GM21390 (cell line): ENCODE results near the gene HCRT.
"Not testable (repeated sequence)": the region's sequence is repeated elsewhere in the genome, so short reads cannot be mapped to it uniquely, and the experiment has no call there.

ENCODE experiments used
- ATAC-seq: cut with Tn5 transposase; IDR thresholded peaks from one replicate; pipeline ENCODE4 v1.9.1; 2021; ENCODE audit not compliant: unreplicated experiment

The HCRT gene

DNA sequence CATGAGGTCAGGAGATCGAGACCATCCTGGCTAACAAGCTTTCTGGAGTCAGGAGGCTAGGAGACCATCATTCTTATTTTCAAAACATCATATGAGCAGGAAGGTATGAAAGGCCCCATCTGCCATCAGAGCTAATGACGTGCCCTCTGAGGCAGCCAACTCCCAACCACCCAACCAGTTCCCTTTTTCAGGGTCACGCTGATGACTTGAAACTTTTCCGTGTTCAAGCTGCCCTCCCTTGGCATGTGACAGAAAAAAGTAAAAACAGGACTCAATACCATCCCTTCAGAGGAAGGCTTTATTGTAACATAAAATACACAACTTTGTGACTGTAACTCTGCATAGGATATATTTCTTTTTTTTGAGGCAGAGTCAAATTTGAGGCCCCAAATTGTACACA lies 13.6 kb upstream of the HCRT start:
- no peak for ATAC-seq

DNA sequence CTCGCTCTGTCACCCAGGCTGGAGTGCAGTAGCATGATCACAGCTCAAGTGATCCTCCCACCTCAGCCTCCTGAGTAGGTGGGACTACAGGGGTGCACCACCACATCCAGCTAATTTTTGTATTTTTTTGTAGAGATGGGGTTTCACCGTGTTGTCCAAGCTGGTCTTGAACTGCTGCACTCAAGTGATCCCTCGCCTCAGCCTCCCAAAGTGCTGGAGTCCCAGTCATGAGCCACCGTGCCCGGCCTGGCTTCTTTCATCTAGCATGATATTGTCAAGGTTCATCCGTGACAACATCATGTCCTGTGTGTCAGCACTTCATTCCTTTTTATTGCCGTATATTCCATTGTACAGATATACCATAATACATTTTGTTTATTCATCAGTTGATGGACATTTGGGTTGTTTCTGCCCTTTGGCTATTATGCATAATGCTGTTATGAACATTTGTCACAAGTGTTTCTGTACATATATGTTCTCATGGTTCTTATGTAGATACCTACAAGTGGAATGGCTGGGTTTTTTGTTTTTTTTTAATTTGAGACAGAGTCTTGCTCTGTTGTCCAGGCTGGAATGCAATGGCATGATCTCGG lies 12.4 kb upstream of the HCRT start:
- ATAC-seq, result no peak

GRCh38 chr17:42193969-42194899 lies 9.0 kb upstream of the HCRT start, which contains the start of gene GHDC:
TSS of gene GHDC (minus strand) at chr17:42194494. CDS start at chr17:42193581, 913 bp downstream.
- ATAC-seq, result peak; percentile 87

GRCh38 chr17:42193216-42193968 lies 8.1 kb upstream of the HCRT start:
- ATAC-seq, result no peak

DNA sequence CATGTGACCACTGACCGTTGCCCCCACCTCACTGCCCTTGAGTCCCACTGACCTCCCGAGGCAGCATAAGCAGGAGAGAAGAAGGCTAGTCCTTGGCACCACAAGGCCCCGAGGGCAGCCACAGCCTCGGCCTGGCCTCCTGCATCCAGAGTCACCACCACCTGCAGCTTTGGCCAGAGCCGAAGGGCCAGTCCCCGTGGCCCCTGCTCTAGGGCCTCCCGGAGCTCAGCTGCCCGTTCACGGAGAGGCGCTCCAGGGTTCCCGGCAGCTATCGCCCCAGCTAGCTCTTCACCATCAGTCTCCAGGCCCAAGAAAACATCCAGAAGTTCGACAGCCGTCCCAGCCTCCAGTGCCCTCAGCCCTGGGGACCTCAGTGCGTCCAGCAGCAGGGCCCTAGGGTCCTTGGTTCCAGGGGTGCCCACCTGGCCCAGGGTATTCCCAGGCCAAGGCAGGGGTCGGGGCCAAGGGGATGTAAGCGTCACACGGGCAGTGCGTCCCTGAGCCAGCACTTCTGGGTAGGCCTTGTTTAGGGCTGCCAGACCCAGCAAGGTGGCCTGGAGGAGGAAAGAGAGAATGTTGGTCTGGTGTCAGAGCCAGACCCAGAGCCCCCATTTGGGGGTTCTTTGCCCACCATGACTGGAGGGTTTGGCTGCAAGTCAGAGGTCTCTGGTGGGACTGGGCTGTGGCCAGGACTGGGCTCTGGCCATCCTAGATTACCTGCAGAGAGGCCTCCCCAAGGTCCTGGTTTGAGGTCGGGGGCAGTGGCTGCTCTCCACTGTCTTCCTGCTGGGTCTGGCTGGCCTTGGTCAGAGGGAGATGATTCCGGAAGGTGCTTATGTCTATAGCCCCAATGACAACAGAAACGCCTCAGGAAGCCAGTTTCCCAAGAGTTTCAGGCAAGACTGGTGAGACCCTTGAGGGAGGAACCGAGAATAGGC lies 7.2 kb upstream of the HCRT start:
- ATAC-seq, result no peak

- no peak for ATAC-seq
Measured at GRCh38 chr17:42191275-42191608, 6.0 kb upstream of the HCRT start.

GRCh38 chr17:42190491-42191274 lies 5.4 kb upstream of the HCRT start:
- ATAC-seq, result no peak

DNA sequence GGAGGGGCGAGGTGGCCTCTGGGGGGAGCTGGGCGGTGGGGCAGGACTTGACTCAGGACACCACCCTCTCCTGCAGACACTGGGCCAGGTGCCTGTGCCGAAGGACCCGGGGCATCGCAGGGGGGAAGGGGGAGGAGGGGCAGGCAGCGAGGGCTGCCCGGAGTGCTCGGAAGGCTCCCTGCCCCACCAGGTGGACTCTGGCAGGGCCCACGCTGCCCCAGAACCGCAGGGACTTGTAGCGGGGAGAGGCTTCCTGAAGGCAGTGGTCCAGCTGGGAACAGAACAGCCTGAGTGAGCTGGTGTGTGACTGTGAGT lies 4.4 kb upstream of the HCRT start:
- no peak for ATAC-seq

DNA sequence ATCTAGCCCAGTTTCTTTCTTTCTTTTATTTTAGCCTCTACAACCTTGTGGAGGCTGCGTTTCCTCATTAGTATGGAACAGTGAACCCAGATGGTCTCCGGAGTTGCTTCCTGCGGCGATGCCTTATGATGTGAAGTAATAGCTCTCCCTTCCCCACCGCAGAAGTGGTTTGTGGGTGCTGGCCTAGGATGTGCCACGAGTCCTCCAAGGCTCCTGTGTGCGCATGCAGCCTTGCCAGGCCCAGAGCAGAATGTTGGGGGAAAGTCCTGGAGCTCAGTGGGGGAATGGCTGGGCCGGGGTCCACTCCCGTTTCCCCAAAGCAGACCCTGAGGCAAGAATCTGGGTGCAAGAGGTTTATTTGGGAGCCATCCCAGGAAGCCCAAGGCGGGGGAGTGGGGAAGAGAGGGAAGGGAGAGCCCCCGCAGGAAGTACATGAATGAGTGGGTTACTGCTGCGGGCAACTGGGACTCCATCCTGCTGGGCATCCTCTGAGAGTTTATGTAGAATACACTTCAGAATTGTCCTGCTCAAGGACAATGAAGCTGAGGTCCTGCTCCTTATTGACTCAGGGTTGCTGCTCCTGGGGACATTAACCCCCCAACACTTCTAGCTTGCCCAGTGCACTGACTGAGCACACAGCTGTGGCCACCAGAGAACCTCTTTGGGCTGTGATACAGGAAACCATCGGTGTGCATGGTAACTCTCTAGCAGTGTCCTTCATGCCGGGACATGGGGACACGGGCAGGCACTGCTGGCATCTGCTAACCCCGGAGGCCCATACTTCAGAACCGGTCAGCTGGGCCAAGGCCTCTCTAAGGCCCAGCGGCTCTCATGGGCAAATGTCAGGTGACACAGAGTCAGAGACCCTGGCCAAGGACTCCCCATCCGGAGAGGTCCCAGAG lies 3.7 kb upstream of the HCRT start:
- no peak for ATAC-seq

DNA sequence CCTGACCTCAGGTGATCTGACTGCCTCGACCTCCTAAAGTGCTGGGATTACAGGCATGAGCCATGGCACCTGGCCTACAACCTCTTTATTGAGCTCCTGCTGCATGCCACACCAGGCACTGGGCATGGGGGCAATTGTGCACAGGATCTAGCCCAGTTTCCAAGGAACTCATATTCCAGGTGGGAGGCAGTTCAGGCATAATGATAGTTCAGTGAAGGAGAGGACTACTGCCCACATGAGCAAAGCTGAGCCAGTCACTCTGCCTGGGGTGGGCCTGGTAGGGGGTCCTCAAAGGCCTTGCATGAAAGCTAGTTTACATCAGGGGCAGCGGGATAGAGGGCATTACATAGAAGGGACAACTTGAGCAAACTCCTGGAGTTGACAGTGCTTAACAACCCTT lies 2.6 kb upstream of the HCRT start:
- ATAC-seq, result no peak

DNA sequence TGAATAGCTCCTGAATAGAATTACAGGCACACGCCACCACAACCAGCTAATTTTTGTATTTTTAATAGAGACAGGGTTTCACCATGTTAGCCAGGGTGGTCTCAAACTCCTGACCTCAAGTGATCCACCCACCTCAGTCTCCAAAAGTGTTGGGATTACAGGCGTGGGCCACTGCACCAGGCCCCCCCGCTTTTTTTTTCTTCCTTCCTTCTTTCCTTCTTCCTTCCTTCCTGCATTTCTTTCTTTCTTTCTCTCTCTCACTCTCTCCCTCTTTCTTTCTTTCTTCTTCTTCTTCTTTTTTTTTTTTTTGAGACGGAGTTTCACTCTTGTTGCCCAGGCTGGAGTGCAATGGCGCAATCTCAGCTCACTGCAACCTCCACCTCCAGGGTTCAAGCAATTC lies 939 bp upstream of the HCRT start:
- ATAC-seq, result not testable (repeated sequence)

DNA sequence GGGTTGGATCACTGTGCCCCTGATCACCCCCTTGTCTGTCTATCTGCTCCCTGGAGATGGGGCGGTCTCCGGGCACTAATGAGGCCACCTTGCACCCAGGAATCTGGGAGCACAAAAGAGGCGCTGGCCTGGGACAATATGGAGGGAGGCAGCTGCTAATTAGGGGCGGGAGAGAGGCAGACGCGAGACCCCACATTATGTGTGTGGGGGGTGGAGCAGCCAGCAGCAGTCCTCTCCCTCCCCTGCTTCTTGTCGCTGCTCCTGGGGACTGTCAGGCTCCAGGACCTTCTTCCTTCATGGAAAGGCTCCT lies 324 bp upstream of the HCRT start:
- no peak for ATAC-seq

- ATAC-seq, result peak; percentile 54
Measured at GRCh38 chr17:42183741-42184711, 1.2 kb downstream of the HCRT start.

DNA sequence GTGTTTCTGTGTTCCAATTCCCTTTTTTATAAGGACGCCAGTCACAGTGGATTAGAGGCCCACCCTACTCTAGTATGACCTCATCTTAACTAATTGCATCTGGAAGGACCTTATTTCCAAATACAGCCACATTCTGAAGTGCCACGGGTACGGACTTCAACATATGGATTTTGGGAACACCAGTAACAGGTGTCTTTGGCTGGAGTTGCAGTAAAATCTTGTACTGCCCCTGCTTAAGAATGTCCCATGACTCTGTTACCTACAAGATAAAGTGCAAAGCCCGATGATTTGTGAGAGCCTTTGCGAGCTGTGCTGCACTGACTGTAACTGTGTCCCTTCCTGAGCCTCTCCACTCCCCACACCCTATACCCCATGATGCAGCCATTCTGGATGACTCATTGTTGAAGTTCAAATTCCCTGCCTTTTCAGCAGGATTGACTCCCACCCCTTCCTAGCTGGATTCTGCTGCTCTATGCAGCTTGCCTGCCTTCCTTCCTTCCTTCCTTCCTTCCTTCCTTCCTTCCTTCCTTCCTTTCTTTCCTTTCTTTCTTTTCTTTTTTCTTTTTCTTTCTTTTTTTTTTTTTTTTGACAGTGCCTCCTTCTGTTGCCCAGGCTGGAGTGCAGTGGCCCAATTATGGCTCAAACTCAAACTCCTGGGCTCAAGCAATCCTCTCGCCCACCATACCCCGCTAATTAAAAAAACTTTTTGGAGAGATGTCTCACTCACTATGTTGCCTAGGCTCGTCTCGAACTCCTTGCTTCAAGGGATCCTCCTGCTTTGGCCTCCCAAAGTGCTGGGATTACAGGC lies 2.1 kb downstream of the HCRT start:
- no peak for ATAC-seq

- ATAC-seq, result no peak
Measured at GRCh38 chr17:42181851-42182207, 3.4 kb downstream of the HCRT start.

GRCh38 chr17:42180922-42181850 lies 4.1 kb downstream of the HCRT start, which contains the start of gene KCNH4:
TSS of gene KCNH4 (minus strand) at chr17:42181142. CDS start at chr17:42180945, 197 bp downstream.
- ATAC-seq, result no peak
